ENCODE data around the gene PTPN9.

PTPN9 gene

GRCh38 chr15:75431682-75432081, 147.4 kb downstream of the PTPN9 start:
- no peak for DNase-seq (ENCODE audit: extremely low read depth, low read depth)
- TF ChIP-seq CTCF (IDR thresholded peaks at IDR 0.05; ENCODE audit: low read depth, low read length) = no peak

- no peak for TF ChIP-seq CTCF (IDR thresholded peaks at IDR 0.05; ENCODE audit: low read depth, low read length)
- DNase-seq (ENCODE audit: extremely low read depth, low read depth) = no peak
These were observed 147.8 kb downstream of the PTPN9 start for GRCh38 chr15:75431270-75431669.

GRCh38 chr15:75430259-75430658, 148.9 kb downstream of the PTPN9 start:
- TF ChIP-seq CTCF (IDR thresholded peaks at IDR 0.05; ENCODE audit: low read depth, low read length) = no peak
- DNase-seq (ENCODE audit: extremely low read depth, low read depth) = no peak

GRCh38 chr15:75428152-75428551, 151.0 kb downstream of the PTPN9 start:
- DNase-seq (ENCODE audit: extremely low read depth, low read depth) = no peak
- TF ChIP-seq CTCF (IDR thresholded peaks at IDR 0.05; ENCODE audit: low read depth, low read length) = no peak

GRCh38 chr15:75425966-75426500, 153.1 kb downstream of the PTPN9 start:
- TF ChIP-seq CTCF (IDR thresholded peaks at IDR 0.05; ENCODE audit: low read depth, low read length) = no peak
- DNase-seq (ENCODE audit: extremely low read depth, low read depth) = no peak

- no peak for TF ChIP-seq CTCF (IDR thresholded peaks at IDR 0.05; ENCODE audit: low read depth, low read length)
- DNase-seq (ENCODE audit: extremely low read depth, low read depth) = no peak
These were observed 156.6 kb downstream of the PTPN9 start for GRCh38 chr15:75422554-75422953.

GRCh38 chr15:75420698-75421097, 158.4 kb downstream of the PTPN9 start:
- DNase-seq (ENCODE audit: extremely low read depth, low read depth) = no peak
- TF ChIP-seq CTCF (IDR thresholded peaks at IDR 0.05; ENCODE audit: low read depth, low read length) = no peak

Data from AG09319 (cell line).